ENCODE measurements around the gene FXYD7.

Gene FXYD7

GRCh38 chr19:35124098-35125060 is 18.7 kb upstream of the FXYD7 start (continued):
- no peak for TF ChIP-seq ZNF280D (tag by site-specific recombination; IDR thresholded peaks at IDR 0.05)
- 0 out of 2 replicates have a peak, but pooled peaks have one; percentile 55 for TF ChIP-seq ZNF391 (tag by site-specific recombination; IDR thresholded peaks at IDR 0.05; ENCODE audit: borderline replicate concordance, low read depth)
- peak; percentile 89 for TF ChIP-seq PATZ1 (tag by site-specific recombination; IDR thresholded peaks at IDR 0.05)
- no peak for TF ChIP-seq ZNF155 (tag by site-specific recombination; IDR thresholded peaks at IDR 0.05)
- peak; percentile 51; the same call in 1 of the 2 replicates for TF ChIP-seq KLF1 (tag by site-specific recombination; IDR thresholded peaks at IDR 0.05)
- no peak for TF ChIP-seq ZSCAN16 (tag by site-specific recombination; IDR thresholded peaks at IDR 0.05)
- peak; percentile 78 for TF ChIP-seq ZBTB17 (tag by site-specific recombination; IDR thresholded peaks at IDR 0.05)
- peak; percentile 36; the same call in 1 of the 2 replicates for TF ChIP-seq ZNF366 (tag by site-specific recombination; conservative IDR thresholded peaks at IDR 0.05)
- TF ChIP-seq REST (tag by site-specific recombination; IDR thresholded peaks at IDR 0.05) = 0 out of 2 replicates have a peak, but pooled peaks have one; percentile 33
- TF ChIP-seq ZNF645 (tag by site-specific recombination; IDR thresholded peaks at IDR 0.05) = 0 out of 2 replicates have a peak, but pooled peaks have one; percentile 47
- no peak for TF ChIP-seq BCL11A (tag by site-specific recombination; IDR thresholded peaks at IDR 0.05; ENCODE audit: low read depth)
- peak; percentile 78 for TF ChIP-seq ZBTB26 (tag by site-specific recombination; optimal IDR thresholded peaks at IDR 0.05)
- peak; percentile 50; the same call in 1 of the 2 replicates for TF ChIP-seq ZNF792 (tag by site-specific recombination; IDR thresholded peaks at IDR 0.05)
- 0 out of 2 replicates have a peak, but pooled peaks have one; percentile 7 for TF ChIP-seq SCRT2 (tag by site-specific recombination; IDR thresholded peaks at IDR 0.05)
- TF ChIP-seq HIC1 (tag by site-specific recombination; IDR thresholded peaks at IDR 0.05) = peak; percentile 94
- TF ChIP-seq ZNF133 (tag by site-specific recombination; IDR thresholded peaks at IDR 0.05) = peak; percentile 52; the same call in 1 of the 2 replicates
- TF ChIP-seq ZNF341 (tag by site-specific recombination; IDR thresholded peaks at IDR 0.05; ENCODE audit: low read depth) = peak; percentile 93
- TF ChIP-seq ZNF629 (tag by site-specific recombination; IDR thresholded peaks at IDR 0.05) = 0 out of 2 replicates have a peak, but pooled peaks have one; percentile 28
- no peak for TF ChIP-seq ZNF175 (tag by site-specific recombination; IDR thresholded peaks at IDR 0.05)
- peak; percentile 95 for TF ChIP-seq GLIS2 (tag by site-specific recombination; IDR thresholded peaks at IDR 0.05)
- TF ChIP-seq BCL6B (tag by site-specific recombination; IDR thresholded peaks at IDR 0.05) = peak; percentile 18; the same call in 1 of the 2 replicates
- TF ChIP-seq ZNF600 (tag by site-specific recombination; IDR thresholded peaks at IDR 0.05) = peak; percentile 92
- TF ChIP-seq GLIS1 (tag by site-specific recombination; IDR thresholded peaks at IDR 0.05) = peak; percentile 67
